ENCODE results near the gene DRAXIN.

DRAXIN gene

GRCh38 chr1:11765661-11766428 lies 74.3 kb downstream of the DRAXIN start:
- no peak for TF ChIP-seq CTCF (IDR thresholded peaks at IDR 0.05; ENCODE audit: low read depth, low read length)
- H3K4me3 ChIP-seq (ENCODE audit: low read depth, low read length) = no peak overlapping the region

GRCh38 chr1:11766429-11766776 lies 74.9 kb downstream of the DRAXIN start:
- no peak for TF ChIP-seq CTCF (IDR thresholded peaks at IDR 0.05; ENCODE audit: low read depth, low read length)
- no peak overlapping the region for H3K4me3 ChIP-seq (ENCODE audit: low read depth, low read length)

- no peak overlapping the region for H3K4me3 ChIP-seq (ENCODE audit: low read depth, low read length)
- TF ChIP-seq CTCF (IDR thresholded peaks at IDR 0.05; ENCODE audit: low read depth, low read length) = no peak
Observed at GRCh38 chr1:11767922-11768704, 76.6 kb downstream of the DRAXIN start.

GRCh38 chr1:11768821-11769220 lies 77.3 kb downstream of the DRAXIN start:
- no peak for TF ChIP-seq CTCF (IDR thresholded peaks at IDR 0.05; ENCODE audit: low read depth, low read length)
- H3K4me3 ChIP-seq (ENCODE audit: low read depth, low read length) = no peak overlapping the region

GRCh38 chr1:11769274-11769673 lies 77.8 kb downstream of the DRAXIN start:
- no peak overlapping the region for H3K4me3 ChIP-seq (ENCODE audit: low read depth, low read length)
- no peak for TF ChIP-seq CTCF (IDR thresholded peaks at IDR 0.05; ENCODE audit: low read depth, low read length)

- no peak overlapping the region for H3K4me3 ChIP-seq (ENCODE audit: low read depth, low read length)
- TF ChIP-seq CTCF (IDR thresholded peaks at IDR 0.05; ENCODE audit: low read depth, low read length) = no peak
Observed at GRCh38 chr1:11770011-11770410, 78.5 kb downstream of the DRAXIN start.

GRCh38 chr1:11771481-11772043 lies 80.1 kb downstream of the DRAXIN start:
- H3K4me3 ChIP-seq (ENCODE audit: low read depth, low read length) = no peak overlapping the region
- TF ChIP-seq CTCF (IDR thresholded peaks at IDR 0.05; ENCODE audit: low read depth, low read length) = no peak
